ENCODE results near the gene FRMD5.

The FRMD5 gene

DNA sequence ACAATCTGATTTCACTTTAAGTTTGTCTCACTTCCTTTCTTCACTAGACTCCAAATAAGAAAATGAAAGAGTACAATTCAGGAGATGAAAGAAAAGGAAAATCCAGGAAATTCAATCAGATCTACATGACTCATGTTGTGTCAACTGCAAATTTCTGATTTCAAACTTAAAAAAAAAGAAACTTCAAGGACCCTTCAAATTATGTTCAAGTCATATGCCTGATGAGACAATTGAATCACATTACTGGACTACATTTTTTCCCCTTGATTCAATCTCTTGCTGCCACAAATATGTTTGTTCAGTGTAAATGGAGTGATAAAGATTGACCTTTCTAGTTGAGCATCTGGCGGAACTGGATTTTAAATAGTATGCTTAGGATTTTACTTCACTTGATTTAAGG is 37.4 kb downstream of the FRMD5 start:
- Histone ChIP-seq H3K9ac (no peak overlapping the region), H4K20me1 (ENCODE audit: insufficient read depth) (no peaks in the 10 kb centered on the region), H3K4me3 (IDR thresholded peaks at IDR 0.05; ENCODE audit: insufficient read depth, low read depth, low read length) (no peak overlapping the region), H3K4me1 (ENCODE audit: low read depth, poor library complexity, severe bottlenecking) (no peaks in the 10 kb centered on the region), H2AFZ (ENCODE audit: low read depth) (no peak overlapping the region), H3K36me3 (ENCODE audit: insufficient read depth) (no peaks in the 10 kb centered on the region), H3K27me3 (ENCODE audit: insufficient read depth, low read depth) (no peaks in the 10 kb centered on the region), H3K27ac (no peak overlapping the region), H3K4me2 (no peak overlapping the region), H3K79me2 (ENCODE audit: insufficient read depth, low read depth) (no peaks in the 10 kb centered on the region)
- no peak for TF ChIP-seq CTCF (conservative IDR thresholded peaks at IDR 0.05; ENCODE audit: low read depth, low read length)

GRCh38 chr15:44153352-44153751 is 41.7 kb downstream of the FRMD5 start:
- no peak overlapping the region for H3K4me2 ChIP-seq
- H3K79me2 ChIP-seq (ENCODE audit: insufficient read depth, low read depth): no peaks in the 10 kb centered on the region
- no peak overlapping the region for H3K9ac ChIP-seq
- no peaks in the 10 kb centered on the region for H3K27me3 ChIP-seq (ENCODE audit: insufficient read depth, low read depth)
- TF ChIP-seq CTCF (conservative IDR thresholded peaks at IDR 0.05; ENCODE audit: low read depth, low read length): no peak
- no peak overlapping the region for H3K4me3 ChIP-seq (IDR thresholded peaks at IDR 0.05; ENCODE audit: insufficient read depth, low read depth, low read length)
- no peak overlapping the region for H2AFZ ChIP-seq (ENCODE audit: low read depth)
- H3K36me3 ChIP-seq (ENCODE audit: insufficient read depth): no peaks in the 10 kb centered on the region
- H3K27ac ChIP-seq: no peak overlapping the region
- no peaks in the 10 kb centered on the region for H3K4me1 ChIP-seq (ENCODE audit: low read depth, poor library complexity, severe bottlenecking)
- H4K20me1 ChIP-seq (ENCODE audit: insufficient read depth): no peaks in the 10 kb centered on the region

DNA sequence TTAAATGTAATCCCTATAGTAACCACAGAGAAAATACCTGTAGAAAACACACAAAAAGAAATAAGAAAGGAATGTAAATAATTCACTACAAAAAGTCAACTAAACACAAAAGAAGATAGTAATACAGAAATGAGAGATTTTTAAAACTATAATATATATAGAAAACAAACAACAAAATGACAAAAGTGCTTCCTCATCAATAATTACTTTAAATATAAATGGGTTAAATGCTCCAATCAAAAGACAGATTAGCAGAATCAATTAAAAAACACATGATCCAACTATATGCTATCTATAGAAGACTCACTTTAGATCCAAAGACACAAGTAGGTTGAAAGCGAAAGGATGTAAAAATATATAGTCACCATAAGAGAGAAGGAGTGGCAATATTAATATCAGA is 45.8 kb downstream of the FRMD5 start:
- H3K36me3 ChIP-seq (ENCODE audit: insufficient read depth): no peaks in the 10 kb centered on the region
- H3K27me3 ChIP-seq (ENCODE audit: insufficient read depth, low read depth): no peaks in the 10 kb centered on the region
- no peaks in the 10 kb centered on the region for H3K4me1 ChIP-seq (ENCODE audit: low read depth, poor library complexity, severe bottlenecking)
- no peak overlapping the region for H2AFZ ChIP-seq (ENCODE audit: low read depth)
- no peak for TF ChIP-seq CTCF (conservative IDR thresholded peaks at IDR 0.05; ENCODE audit: low read depth, low read length)
- H3K79me2 ChIP-seq (ENCODE audit: insufficient read depth, low read depth): no peaks in the 10 kb centered on the region
- no peak overlapping the region for H3K4me3 ChIP-seq (IDR thresholded peaks at IDR 0.05; ENCODE audit: insufficient read depth, low read depth, low read length)
- H4K20me1 ChIP-seq (ENCODE audit: insufficient read depth): no peaks in the 10 kb centered on the region
- no peak overlapping the region for H3K9ac ChIP-seq
- H3K4me2 ChIP-seq: no peak overlapping the region
- no peak overlapping the region for H3K27ac ChIP-seq

GRCh38 chr15:44148580-44148979 is 46.5 kb downstream of the FRMD5 start:
- Histone ChIP-seq H4K20me1 (ENCODE audit: insufficient read depth) (no peaks in the 10 kb centered on the region), H3K4me1 (ENCODE audit: low read depth, poor library complexity, severe bottlenecking) (no peaks in the 10 kb centered on the region), H3K27me3 (ENCODE audit: insufficient read depth, low read depth) (no peaks in the 10 kb centered on the region), H3K36me3 (ENCODE audit: insufficient read depth) (no peaks in the 10 kb centered on the region), H3K27ac (no peak overlapping the region), H2AFZ (ENCODE audit: low read depth) (no peak overlapping the region), H3K79me2 (ENCODE audit: insufficient read depth, low read depth) (no peaks in the 10 kb centered on the region), H3K4me2 (no peak overlapping the region), H3K4me3 (IDR thresholded peaks at IDR 0.05; ENCODE audit: insufficient read depth, low read depth, low read length) (no peak overlapping the region), H3K9ac (no peak overlapping the region)
- TF ChIP-seq CTCF (conservative IDR thresholded peaks at IDR 0.05; ENCODE audit: low read depth, low read length): no peak

GRCh38 chr15:44147636-44148035 is 47.4 kb downstream of the FRMD5 start:
- Histone ChIP-seq H2AFZ (ENCODE audit: low read depth) (no peak overlapping the region), H3K36me3 (ENCODE audit: insufficient read depth) (no peaks in the 10 kb centered on the region), H3K79me2 (ENCODE audit: insufficient read depth, low read depth) (no peaks in the 10 kb centered on the region), H3K27me3 (ENCODE audit: insufficient read depth, low read depth) (no peaks in the 10 kb centered on the region), H3K4me1 (ENCODE audit: low read depth, poor library complexity, severe bottlenecking) (no peaks in the 10 kb centered on the region), H3K27ac (no peak overlapping the region), H4K20me1 (ENCODE audit: insufficient read depth) (no peaks in the 10 kb centered on the region), H3K4me2 (no peak overlapping the region), H3K4me3 (IDR thresholded peaks at IDR 0.05; ENCODE audit: insufficient read depth, low read depth, low read length) (no peak overlapping the region), H3K9ac (no peak overlapping the region)
- TF ChIP-seq CTCF (conservative IDR thresholded peaks at IDR 0.05; ENCODE audit: low read depth, low read length): no peak
